IMR-90 (cell line): ENCODE measurements around the gene GALNT16. TPM values are rescaled to one million over a fixed set of nuclear protein-coding genes. Genes with fewer than 3 reads are reported as not detected.

Experiments used
- ATAC-seq: fragments of 200-7000 bp; cut with Tn5 transposase; 2 replicates; pipeline ENCODE4 v1.9.1; 2020; ENCODE audit warnings: low read depth, mild to moderate bottlenecking, moderate library complexity
- BruUV-seq: library from RNA; stranded (reverse); fragments of 400-500 nt; replicated peaks from 2 replicates; lab custom pipeline; 2021; lab: Mats Ljungman, UMichigan
- CTCF ChIA-PET: fragments of 300-600 bp; formaldehyde crosslinking; extraction: SDS; loops from one replicate; lab custom pipeline; 2021; ENCODE audit warnings: antibody characterized with exemption; lab: Yijun Ruan, JAX
- POLR2A ChIA-PET: fragments of 300-600 bp; sonication (Branson Sonifier 250); formaldehyde crosslinking; loops from one replicate; lab custom pipeline; 2022; ENCODE audit warnings: antibody characterized with exemption; ENCODE audit not compliant: unreplicated experiment; lab: Charles Lee
- DNase-seq: peaks from one replicate; pipeline ENCODE4 v3.0.0; 2013
- H2AFZ ChIP-seq: replicated peaks from 2 replicates; pipeline ENCODE3; 2013; ENCODE audit warnings: low read length, mild to moderate bottlenecking; ENCODE audit not compliant: poor library complexity
- H2AK5ac ChIP-seq: 2 replicates; pipeline ENCODE4 v1.6.1; 2013; ENCODE audit warnings: low read depth, low read length, inconsistent platforms
- H2AK9ac ChIP-seq: replicated peaks from 2 replicates; pipeline ENCODE3; 2013; ENCODE audit warnings: mild to moderate bottlenecking, low read depth, low read length, moderate library complexity; ENCODE audit not compliant: poor library complexity
- H2BK120ac ChIP-seq: 2 replicates; pipeline ENCODE4 v1.6.1; 2013; ENCODE audit warnings: low read depth, low read length, inconsistent platforms
- H2BK15ac ChIP-seq: 3 replicates; pipeline ENCODE4 v1.6.1; 2013; ENCODE audit warnings: low read depth, low read length, inconsistent platforms
- H2BK20ac ChIP-seq: 2 replicates; pipeline ENCODE4 v1.6.1; 2013; ENCODE audit warnings: low read depth, mild to moderate bottlenecking, inconsistent platforms, low read length, moderate library complexity
- H2BK5ac ChIP-seq: 2 replicates; pipeline ENCODE4 v1.6.1; 2013; ENCODE audit warnings: mild to moderate bottlenecking, low read depth, low read length, inconsistent platforms; ENCODE audit not compliant: poor library complexity, severe bottlenecking
- H3K14ac ChIP-seq: replicated peaks from 2 replicates; pipeline ENCODE4 v1.6.1; 2013; ENCODE audit warnings: low read depth, low read length, inconsistent platforms
- H3K18ac ChIP-seq: 2 replicates; pipeline ENCODE4 v1.6.1; 2013; ENCODE audit warnings: low read depth, low read length, control low read depth
- H3K23ac ChIP-seq: 2 replicates; pipeline ENCODE4 v1.6.1; 2013; ENCODE audit warnings: low read depth, low read length, inconsistent platforms
- H3K27ac ChIP-seq: 2 replicates; pipeline ENCODE4 v1.5.1; 2013; ENCODE audit warnings: mild to moderate bottlenecking, control low read depth, low read length; ENCODE audit not compliant: insufficient read depth
- H3K27me3 ChIP-seq: 2 replicates; pipeline ENCODE4 v1.6.1; 2013; ENCODE audit warnings: low read length; ENCODE audit not compliant: control insufficient read depth, insufficient read depth
- H3K36me3 ChIP-seq: 2 replicates; pipeline ENCODE4 v1.6.1; 2013; ENCODE audit warnings: low read length, mixed read lengths; ENCODE audit not compliant: control insufficient read depth, insufficient read depth
- H3K4ac ChIP-seq: 2 replicates; pipeline ENCODE4 v1.6.1; 2013; ENCODE audit warnings: low read depth, low read length, inconsistent platforms
- H3K4me1 ChIP-seq: 2 replicates; pipeline ENCODE4 v1.6.1; 2013; ENCODE audit warnings: low read length, mixed read lengths; ENCODE audit not compliant: control insufficient read depth, insufficient read depth
- H3K4me2 ChIP-seq: 2 replicates; pipeline ENCODE4 v1.6.1; 2013; ENCODE audit warnings: low read depth, mild to moderate bottlenecking, control low read depth, low read length, moderate library complexity
- H3K4me3 ChIP-seq: 2 replicates; pipeline ENCODE4 v1.5.1; 2013; ENCODE audit warnings: low read depth, mild to moderate bottlenecking, control low read depth, low read length, moderate library complexity; ENCODE audit not compliant: insufficient read depth
- H3K56ac ChIP-seq: 2 replicates; pipeline ENCODE4 v1.6.1; 2013; ENCODE audit warnings: low read length, inconsistent platforms; ENCODE audit not compliant: insufficient read depth; ENCODE audit errors: extremely low read depth
- H3K79me1 ChIP-seq, 2 experiments: 2 replicates each; pipeline ENCODE4 v1.6.1; 2013; ENCODE audit warnings: low read length in 2 of 2, inconsistent platforms in 1 of 2, low read depth in 1 of 2
- H3K9ac ChIP-seq: 2 replicates; pipeline ENCODE4 v1.6.1; 2013; ENCODE audit warnings: low read depth, low read length, control low read depth
- H3K9me1 ChIP-seq: 2 replicates; pipeline ENCODE4 v1.6.1; 2013; ENCODE audit warnings: low read length, inconsistent platforms; ENCODE audit not compliant: insufficient read depth
- H3K9me3 ChIP-seq: 2 replicates; pipeline ENCODE4 v1.6.1; 2013; ENCODE audit warnings: low read length; ENCODE audit not compliant: control insufficient read depth, insufficient read depth
- H4K20me1 ChIP-seq: 2 replicates; pipeline ENCODE4 v1.6.1; 2013; ENCODE audit warnings: low read length, inconsistent platforms; ENCODE audit not compliant: insufficient read depth
- H4K5ac ChIP-seq: 2 replicates; pipeline ENCODE4 v1.6.1; 2013; ENCODE audit warnings: mild to moderate bottlenecking, low read depth, low read length, control low read depth
- H4K8ac ChIP-seq, 2 experiments: 2 replicates each; pipeline ENCODE4 v1.6.1; 2013; ENCODE audit warnings: low read depth in 2 of 2, low read length in 2 of 2, control low read depth in 1 of 2, inconsistent platforms in 1 of 2
- H4K91ac ChIP-seq: 2 replicates; pipeline ENCODE4 v1.6.1; 2013; ENCODE audit warnings: low read depth, low read length, inconsistent platforms; ENCODE audit not compliant: insufficient read depth
- BHLHE40 ChIP-seq: fragments of 150-350 bp; IDR thresholded peaks from 2 replicates; pipeline ENCODE4 v1.6.1; 2016; ENCODE audit warnings: mild to moderate bottlenecking, low read depth, low read length
- CHD1 ChIP-seq: IDR thresholded peaks from 2 replicates; pipeline ENCODE4 v1.6.1; 2012; ENCODE audit warnings: low read depth, low read length, improper control_type of control experiment
- CTCF ChIP-seq: conservative IDR thresholded peaks from 2 replicates; pipeline ENCODE4 v1.5.1; 2012; ENCODE audit warnings: mild to moderate bottlenecking, low read depth, low read length, improper control_type of control experiment
- FOS ChIP-seq: fragments of 150-350 bp; IDR thresholded peaks from 2 replicates; pipeline ENCODE4 v1.6.1; 2016; ENCODE audit warnings: low read depth, low read length
- MAFK ChIP-seq: IDR thresholded peaks from 2 replicates; pipeline ENCODE4 v1.6.1; 2012; ENCODE audit warnings: low read depth, low read length, improper control_type of control experiment
- MXI1 ChIP-seq: IDR thresholded peaks from 2 replicates; pipeline ENCODE4 v1.6.1; 2012; ENCODE audit warnings: low read depth, mild to moderate bottlenecking, low read length, moderate library complexity, borderline replicate concordance
- NFE2L2 ChIP-seq: fragments of 150-350 bp; IDR thresholded peaks from 2 replicates; pipeline ENCODE4 v1.6.1; 2016; ENCODE audit warnings: low read depth, mild to moderate bottlenecking, low read length
- POLR2A ChIP-seq: IDR thresholded peaks from 2 replicates; pipeline ENCODE4 v1.6.1; 2012; ENCODE audit warnings: mild to moderate bottlenecking, low read depth, low read length
- RAD21 ChIP-seq: IDR thresholded peaks from 2 replicates; pipeline ENCODE4 v1.6.1; 2012; ENCODE audit warnings: low read length, improper control_type of control experiment
- RCOR1 ChIP-seq: IDR thresholded peaks from 2 replicates; pipeline ENCODE4 v1.6.1; 2012; ENCODE audit warnings: mild to moderate bottlenecking, low read length, improper control_type of control experiment; ENCODE audit not compliant: insufficient replicate concordance
- RFX5 ChIP-seq: IDR thresholded peaks from 2 replicates; pipeline ENCODE4 v1.8.0; 2012; ENCODE audit warnings: low read depth, mild to moderate bottlenecking, low read length, moderate library complexity
- SMC3 ChIP-seq: fragments of 150-350 bp; IDR thresholded peaks from 2 replicates; pipeline ENCODE4 v1.6.1; 2016; ENCODE audit warnings: low read depth, mild to moderate bottlenecking, antibody characterized with exemption, low read length, moderate library complexity
- WGBS, 2 experiments: methylation state at CpG; one replicate each; pipeline versions ENCODE4 v1.1.5 to v1.1.7; 2013; ENCODE audit warnings: missing lambda C conversion rate in 2 of 2; ENCODE audit not compliant: insufficient read length in 1 of 2; ENCODE audit errors: extremely low coverage in 2 of 2; 5-methylcytosine and 5-hydroxymethylcytosine counted together
- dilution Hi-C: fragments of 300-500 bp; cut with HindIII; formaldehyde crosslinking; loops from one replicate; pipeline ENCODE4 v1.14.3; 2018; ENCODE audit warnings: low sequenced_read_pairs; ENCODE audit not compliant: unreplicated experiment
- in situ Hi-C: fragments of 300-500 bp; cut with MboI; formaldehyde crosslinking; loops from 3 replicates; pipeline ENCODE4 v1.14.3; 2019; ENCODE audit warnings: low sequenced_read_pairs, inconsistent platforms, mixed read lengths
- intact Hi-C: fragments of 100-400 bp; cut with micrococcal nuclease; formaldehyde crosslinking; loops from 2 replicates; pipeline ENCODE4 v1.10.0; 2022
- polyA plus RNA-seq, 3 experiments: library from polyadenylated mRNA; depleted of rRNA; stranded (reverse); fragments of >200 nt; gene quantifications; 2 replicates each; pipeline ENCODE4 v1.2.3, GENCODE V29; 2012; ENCODE audit warnings: low replicate concordance in 1 of 3
- total RNA-seq: library from RNA; depleted of rRNA; stranded (reverse); fragments of >200 nt; gene quantifications from 2 replicates; pipeline ENCODE4 v1.2.3, GENCODE V29; 2012
- TF ChIP-seq, protein P1 (sequence below): fragments of 150-350 bp; IDR thresholded peaks from 2 replicates; pipeline ENCODE4 v1.6.1; 2016; ENCODE audit warnings: low read depth, mild to moderate bottlenecking, low read length, moderate library complexity, borderline replicate concordance
- TF ChIP-seq, protein P2 (sequence below): fragments of 150-350 bp; IDR thresholded peaks from 2 replicates; pipeline ENCODE4 v1.6.1; 2017; ENCODE audit warnings: mild to moderate bottlenecking, antibody characterized with exemption, low read length, low read depth

GALNT16 gene
- total and polyA plus RNA-seq, 2 of the 4 experiments (the other 2 are of a cell fraction) = 0.36 to 1.5 TPM

- H2BK120ac ChIP-seq = no peak overlapping the region
- peaks cover 6% of the 10 kb centered on the region; the same call in 1 of the 2 replicates for H4K20me1 ChIP-seq
- POLR2A ChIA-PET = no interaction called here
- no CpG with 5 or more reads among the region's 11 CpGs for WGBS, 2 experiments
- no peak overlapping the region for H3K18ac ChIP-seq
- H3K27me3 ChIP-seq = peaks cover 10% of the 10 kb centered on the region
- no peak overlapping the region for H4K91ac ChIP-seq
- H2BK20ac ChIP-seq = no peak overlapping the region
- no peak overlapping the region for H4K5ac ChIP-seq
- H3K79me1 ChIP-seq = no peaks in the 10 kb centered on the region
- no peak overlapping the region for H3K27ac ChIP-seq
- no peak overlapping the region for H3K4me3 ChIP-seq
- no peak overlapping the region; the same call in 1 of the 2 replicates for H2AK5ac ChIP-seq
- CTCF ChIA-PET = no interaction called here
- in situ Hi-C loops = no loop called here
- no peak overlapping the region for H3K56ac ChIP-seq
- H2AFZ ChIP-seq = no peak overlapping the region
- H3K14ac ChIP-seq = no peak overlapping the region
- no peaks in the 10 kb centered on the region for H3K36me3 ChIP-seq
- peaks cover 8% of the 10 kb centered on the region for H3K4me1 ChIP-seq
- H2AK9ac ChIP-seq = no peak overlapping the region
- dilution Hi-C loops = no loop called here
- intact Hi-C loops = no loop called here
- no peak overlapping the region for H4K8ac ChIP-seq
- DNase-seq = no peak
- BruUV-seq = no TSS peak
- H3K9ac ChIP-seq = no peak overlapping the region
- no peak overlapping the region for H2BK5ac ChIP-seq
- no peak overlapping the region for H3K23ac ChIP-seq
- H3K4ac ChIP-seq = no peak overlapping the region
- no peak overlapping the region for H3K4me2 ChIP-seq
- H3K9me1 ChIP-seq = peaks cover 18% of the 10 kb centered on the region
- ATAC-seq = no peak
- H3K9me3 ChIP-seq = no peaks in the 10 kb centered on the region
- H2BK15ac ChIP-seq = no peak overlapping the region
- TF ChIP-seq FOS (no peak), MAFK (no peak), BHLHE40 (no peak), POLR2A (no peak), CHD1 (no peak), CTCF (no peak), RCOR1 (no peak), SMC3 (no peak), RAD21 (no peak), MXI1 (no peak), NFE2L2 (no peak), RFX5 (no peak)
- TF ChIP-seq, protein P1, sequence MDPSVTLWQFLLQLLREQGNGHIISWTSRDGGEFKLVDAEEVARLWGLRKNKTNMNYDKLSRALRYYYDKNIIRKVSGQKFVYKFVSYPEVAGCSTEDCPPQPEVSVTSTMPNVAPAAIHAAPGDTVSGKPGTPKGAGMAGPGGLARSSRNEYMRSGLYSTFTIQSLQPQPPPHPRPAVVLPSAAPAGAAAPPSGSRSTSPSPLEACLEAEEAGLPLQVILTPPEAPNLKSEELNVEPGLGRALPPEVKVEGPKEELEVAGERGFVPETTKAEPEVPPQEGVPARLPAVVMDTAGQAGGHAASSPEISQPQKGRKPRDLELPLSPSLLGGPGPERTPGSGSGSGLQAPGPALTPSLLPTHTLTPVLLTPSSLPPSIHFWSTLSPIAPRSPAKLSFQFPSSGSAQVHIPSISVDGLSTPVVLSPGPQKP = no peak
- TF ChIP-seq, protein P2, sequence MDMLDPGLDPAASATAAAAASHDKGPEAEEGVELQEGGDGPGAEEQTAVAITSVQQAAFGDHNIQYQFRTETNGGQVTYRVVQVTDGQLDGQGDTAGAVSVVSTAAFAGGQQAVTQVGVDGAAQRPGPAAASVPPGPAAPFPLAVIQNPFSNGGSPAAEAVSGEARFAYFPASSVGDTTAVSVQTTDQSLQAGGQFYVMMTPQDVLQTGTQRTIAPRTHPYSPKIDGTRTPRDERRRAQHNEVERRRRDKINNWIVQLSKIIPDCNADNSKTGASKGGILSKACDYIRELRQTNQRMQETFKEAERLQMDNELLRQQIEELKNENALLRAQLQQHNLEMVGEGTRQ = no peak
Observed at GRCh38 chr14:69321601-69322330, 61.8 kb downstream of the GALNT16 start.
